HK-2 (cell line): ENCODE measurements around the gene RPN2.
A peak's percentile ranks its signal among the peaks of the same experiment; 100 is the strongest.

ENCODE experiments used
- DNase-seq: peaks from one replicate; pipeline ENCODE4 v3.0.0-alpha.2; 2018; ENCODE audit not compliant: unreplicated experiment

The RPN2 gene

GRCh38 chr20:37218976-37219375 lies 39.8 kb downstream of the RPN2 start:
- no peak for DNase-seq

DNA sequence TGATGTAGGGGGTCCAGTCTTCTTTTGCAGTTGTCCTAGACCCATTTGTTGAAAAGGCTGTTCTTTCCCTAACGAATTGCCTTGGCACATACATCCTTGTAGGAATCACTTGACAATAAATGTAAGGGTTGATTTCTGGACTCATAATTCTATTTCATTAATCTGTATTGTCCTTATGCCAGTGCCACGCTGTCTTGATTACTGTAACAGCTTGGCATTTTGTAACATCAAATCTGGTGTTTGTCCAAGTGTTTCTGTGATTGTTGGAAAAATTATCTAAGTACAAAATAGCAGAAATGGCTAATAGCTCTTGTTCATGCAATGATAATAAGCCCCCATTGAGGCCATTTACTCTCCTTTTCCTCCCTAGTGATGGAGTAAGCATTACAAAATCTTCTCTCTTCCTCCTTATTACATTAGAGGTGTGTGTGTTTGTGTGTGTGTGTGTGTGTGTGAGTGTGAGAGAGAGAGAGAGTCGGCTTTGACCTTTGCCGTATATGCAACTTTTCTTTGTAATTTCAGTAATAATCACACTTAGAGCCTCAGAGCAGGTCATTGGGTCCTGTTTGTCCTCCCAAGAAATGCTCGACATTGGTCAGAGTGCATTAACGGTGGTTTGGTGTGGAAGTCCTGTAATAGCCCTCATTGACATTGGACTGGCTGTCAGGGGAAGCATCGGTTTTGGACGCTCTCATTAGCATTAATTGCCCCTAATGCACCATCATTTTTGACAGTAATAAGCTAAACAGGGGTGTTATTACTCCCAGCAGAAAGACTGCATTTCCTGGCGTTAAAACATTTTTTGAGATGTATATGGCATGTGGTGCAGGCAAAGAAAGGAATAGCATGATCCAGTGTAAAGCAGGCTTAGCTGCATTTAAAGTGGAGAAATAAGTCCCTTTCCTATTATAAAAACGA lies 40.9 kb downstream of the RPN2 start:
- no peak for DNase-seq

DNA sequence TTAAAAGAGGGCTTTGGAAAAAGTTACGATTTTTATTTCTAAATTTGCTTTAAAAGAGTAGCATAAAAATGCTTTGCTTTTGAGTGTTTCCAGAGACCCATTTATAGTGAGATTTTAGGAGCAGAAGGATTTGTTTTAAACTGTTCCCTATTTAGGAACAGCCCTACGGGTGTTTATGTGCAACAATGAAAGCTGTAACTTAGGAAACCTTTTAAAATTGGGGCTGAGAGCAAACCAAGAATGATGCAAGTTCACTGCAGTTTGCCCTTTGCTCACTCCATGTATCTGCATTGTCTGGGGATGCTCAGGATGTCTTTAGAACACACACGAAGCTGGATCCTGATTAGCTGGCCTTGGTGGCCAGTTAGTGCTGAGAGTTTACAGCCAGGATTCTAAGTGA lies 41.6 kb downstream of the RPN2 start:
- no peak for DNase-seq

- no peak for DNase-seq
Measured at GRCh38 chr20:37222086-37222485, 43.0 kb downstream of the RPN2 start.

DNA sequence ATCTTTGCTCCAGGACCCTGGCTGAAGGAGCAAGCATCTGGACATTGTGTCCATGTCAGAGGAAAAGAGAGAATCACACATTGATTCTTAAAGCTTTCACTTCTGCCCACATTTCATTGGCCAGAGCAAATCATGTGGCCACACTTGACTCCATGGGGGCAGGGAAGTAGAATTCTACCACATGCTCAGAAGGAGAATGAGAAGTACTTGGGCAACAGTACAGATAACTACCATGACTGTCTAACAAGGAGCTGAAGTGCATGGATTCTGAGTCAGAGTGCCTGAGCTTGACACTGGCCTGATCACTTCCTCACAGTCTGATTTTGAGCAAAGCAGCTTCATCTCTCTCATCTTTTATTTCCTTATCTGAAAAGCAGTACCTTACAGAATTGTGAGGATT lies 43.9 kb downstream of the RPN2 start:
- DNase-seq: peak; percentile 63

DNA sequence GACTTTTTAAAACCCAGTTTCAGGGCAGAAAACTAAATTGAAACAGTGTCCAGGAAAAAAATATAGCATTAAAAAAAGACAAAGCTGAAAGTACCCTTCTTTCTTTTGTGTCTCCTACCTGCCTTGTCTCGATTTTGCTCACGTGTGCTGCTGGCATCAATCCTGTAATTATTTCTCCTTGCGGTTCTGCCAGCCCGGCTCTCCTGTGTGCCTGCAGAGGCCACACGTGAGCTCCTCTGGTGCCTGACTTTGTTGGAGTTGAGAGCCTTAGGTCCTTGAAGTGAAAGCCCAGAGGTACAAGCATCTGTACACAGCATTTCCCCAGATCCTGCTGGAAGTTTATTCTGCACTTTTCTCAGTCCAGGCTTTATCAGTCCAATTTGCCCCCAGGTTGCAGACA lies 46.0 kb downstream of the RPN2 start:
- no peak for DNase-seq

- DNase-seq: no peak
Measured at GRCh38 chr20:37226889-37227288, 47.8 kb downstream of the RPN2 start.

DNA sequence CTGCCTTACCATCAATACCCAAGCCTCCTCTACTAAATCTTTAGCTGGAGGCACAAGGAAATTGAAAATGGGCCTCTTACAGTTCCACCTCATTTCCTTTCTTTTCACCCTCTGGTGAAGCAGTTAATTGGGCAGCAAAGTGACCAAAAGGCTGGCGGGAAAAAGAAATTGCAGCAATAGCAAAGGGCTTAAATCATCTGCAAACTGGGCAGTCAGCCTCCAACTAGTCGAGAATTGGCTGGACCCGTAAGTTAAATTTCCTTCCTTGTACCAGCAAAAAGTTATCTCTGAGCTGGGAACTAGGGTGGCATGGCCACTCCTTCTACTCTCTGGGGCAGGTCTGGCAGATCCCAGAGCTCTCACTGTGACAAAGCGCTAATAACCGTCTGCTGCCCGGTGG lies 49.0 kb downstream of the RPN2 start:
- no peak for DNase-seq

GRCh38 chr20:37228656-37229055 lies 49.5 kb downstream of the RPN2 start:
- no peak for DNase-seq

DNA sequence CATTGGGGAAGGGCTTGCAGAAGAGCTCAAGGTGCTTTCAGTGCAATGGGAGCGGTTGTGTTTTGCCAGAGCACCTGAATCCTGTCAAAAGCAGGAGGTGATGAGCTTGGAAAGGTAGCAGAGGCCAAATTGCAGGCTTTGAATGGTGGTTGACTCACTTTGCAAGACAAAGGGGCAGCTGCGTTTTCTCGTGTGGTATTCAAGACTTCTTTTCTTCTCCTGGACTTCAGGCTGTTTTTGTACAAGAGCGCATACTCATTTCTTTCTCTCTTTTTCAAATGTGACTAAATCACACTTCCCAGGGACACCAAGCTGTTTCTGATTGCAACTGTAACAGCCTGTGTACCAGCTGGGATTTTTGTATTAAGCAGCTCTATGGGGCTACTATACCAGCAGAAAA lies 50.2 kb downstream of the RPN2 start:
- no peak for DNase-seq

GRCh38 chr20:37230200-37230599 lies 51.1 kb downstream of the RPN2 start:
- no peak for DNase-seq

GRCh38 chr20:37231947-37232630 lies 53.0 kb downstream of the RPN2 start:
- DNase-seq: no peak

DNA sequence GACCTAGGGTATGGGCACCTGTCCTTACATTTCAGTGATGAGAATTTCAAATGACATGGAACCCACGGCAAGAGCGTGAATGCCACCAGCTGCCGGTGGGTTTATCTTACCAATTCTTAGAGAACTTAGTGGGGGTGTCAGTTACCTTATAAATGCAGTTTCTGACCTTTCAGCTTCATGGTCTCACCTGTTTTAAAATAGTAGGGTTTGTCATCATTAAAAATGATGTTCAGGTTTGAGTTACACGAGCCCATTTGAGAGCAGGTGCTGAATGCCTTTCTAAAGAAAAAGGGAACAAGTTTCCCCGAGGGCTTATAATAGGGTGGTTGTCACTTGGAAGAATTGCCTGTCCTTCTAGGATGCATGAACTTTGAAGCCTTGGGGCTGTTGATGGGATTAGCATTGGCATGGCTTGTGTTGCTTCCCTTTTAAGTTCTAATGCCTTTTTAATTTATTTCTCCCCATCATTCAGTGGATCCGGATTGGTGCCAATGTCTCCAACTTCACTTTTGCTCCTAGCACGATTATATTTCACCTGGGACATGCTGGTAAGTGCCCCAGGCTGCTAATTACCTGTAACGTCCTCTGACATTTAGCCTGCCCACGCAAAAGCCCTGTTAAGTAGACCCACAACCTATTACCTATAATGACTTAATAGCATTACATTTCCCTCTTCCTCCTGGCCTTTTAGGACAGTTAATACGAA lies 54.6 kb downstream of the RPN2 start:
- DNase-seq: no peak

DNA sequence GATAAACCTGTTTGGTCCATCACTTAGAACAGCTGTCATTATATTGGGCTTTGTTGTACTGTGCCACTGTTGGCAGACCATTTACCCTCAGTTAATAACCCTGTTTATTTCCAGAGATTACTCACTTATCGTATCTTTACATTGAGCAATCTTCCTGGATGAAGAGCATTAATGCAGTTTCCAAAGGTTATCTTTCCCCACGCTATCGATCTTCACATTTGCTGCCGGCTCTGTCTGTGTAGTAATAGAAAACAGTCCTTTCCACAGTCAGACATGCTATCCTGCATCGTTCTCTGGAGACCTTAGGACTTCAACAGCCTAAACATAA lies 55.1 kb downstream of the RPN2 start:
- DNase-seq: no peak

DNA sequence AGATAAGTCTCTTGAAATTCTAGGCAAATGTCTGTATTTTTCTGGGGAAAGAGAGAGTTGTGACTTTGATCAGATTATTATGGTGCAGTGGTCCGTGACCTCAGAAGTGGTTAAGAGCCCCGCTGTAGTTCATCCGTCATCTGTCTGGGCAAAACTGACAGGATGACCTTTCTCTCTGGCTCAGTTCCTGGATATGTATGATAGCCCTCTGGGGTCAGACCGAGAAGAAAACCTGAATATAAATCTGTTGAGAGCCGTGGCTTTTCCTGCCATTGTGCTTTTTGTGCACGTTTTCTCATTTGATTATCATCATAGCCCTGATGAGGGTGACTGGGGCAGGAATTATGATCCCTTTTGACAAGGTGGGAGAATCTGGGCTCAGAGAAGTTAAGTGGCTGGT lies 55.9 kb downstream of the RPN2 start:
- DNase-seq: no peak

DNA sequence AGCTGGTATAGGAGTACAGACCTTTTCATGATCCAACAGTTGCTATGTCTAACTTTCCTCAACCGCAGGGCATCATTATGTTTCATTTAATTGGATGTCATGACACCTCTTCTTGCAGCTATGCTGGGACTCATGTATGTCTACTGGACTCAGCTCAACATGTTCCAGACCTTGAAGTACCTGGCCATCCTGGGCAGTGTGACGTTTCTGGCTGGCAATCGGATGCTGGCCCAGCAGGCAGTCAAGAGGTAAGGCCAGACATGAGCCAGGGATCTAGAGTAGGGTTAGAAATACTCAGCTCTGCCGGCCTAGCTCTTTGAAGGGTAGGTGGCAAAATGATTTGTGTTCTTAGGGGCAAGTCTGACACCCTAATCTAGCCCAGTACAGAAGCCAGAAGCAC lies 57.3 kb downstream of the RPN2 start:
- no peak for DNase-seq

- DNase-seq: no peak
Measured at GRCh38 chr20:37237656-37238055, 58.5 kb downstream of the RPN2 start.

GRCh38 chr20:37238426-37238825 lies 59.3 kb downstream of the RPN2 start:
- DNase-seq: no peak

GRCh38 chr20:37238935-37239451 lies 59.9 kb downstream of the RPN2 start:
- DNase-seq: no peak

GRCh38 chr20:37240337-37241067 lies 61.4 kb downstream of the RPN2 start:
- no peak for DNase-seq

DNA sequence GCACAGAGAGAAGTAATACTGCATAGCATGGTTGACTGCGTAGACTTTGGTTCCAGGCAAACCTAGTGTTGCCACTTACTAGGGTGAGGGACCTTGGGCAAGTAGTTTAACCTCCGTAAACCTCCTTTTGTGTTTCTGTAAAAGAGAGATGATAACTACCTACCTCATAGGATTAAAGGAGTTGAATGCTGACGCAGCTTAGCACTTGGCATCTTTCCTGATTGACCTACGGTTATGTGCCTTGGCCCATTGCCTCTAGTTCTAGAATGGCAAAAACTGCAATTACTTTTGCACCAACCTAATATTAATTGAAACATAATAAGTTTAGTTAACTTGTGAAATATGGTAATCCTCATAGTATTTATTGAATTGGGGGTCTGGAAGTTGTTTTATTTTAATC lies 63.4 kb downstream of the RPN2 start:
- no peak for DNase-seq
